ENCODE results near the gene PDGFA. TPM values are rescaled to one million over a fixed set of nuclear protein-coding genes. Genes with fewer than 3 reads are reported as not detected.

Gene PDGFA
- total RNA-seq, 1 experiment from 2014 or later = 35.8 TPM

DNA sequence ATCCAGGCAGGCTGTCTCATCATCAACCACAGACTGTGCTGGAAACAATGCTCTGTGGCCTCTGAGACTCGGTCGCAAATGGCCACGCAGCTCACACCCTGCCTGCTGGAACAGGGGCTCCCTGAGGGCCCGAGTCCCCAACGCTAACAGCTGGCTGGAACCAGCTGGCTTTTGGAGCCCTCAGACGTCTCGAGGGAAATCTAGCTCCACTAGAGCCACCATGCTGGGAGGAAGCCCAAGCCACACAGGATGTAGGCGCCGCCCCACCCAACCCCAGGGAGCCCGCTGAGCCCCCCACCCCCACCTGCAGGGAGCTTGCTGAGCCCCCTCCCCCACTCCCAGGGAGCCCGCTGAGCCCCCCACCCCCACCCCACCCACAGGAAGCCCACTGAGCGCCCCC lies 21.4 kb upstream of the PDGFA start:
- no peaks in the 10 kb centered on the region for H3K4me1 ChIP-seq (ENCODE audit: insufficient read depth, low read length)
- H3K4ac ChIP-seq (ENCODE audit: low read depth, low read length) = no peak overlapping the region

More for the DNA sequence above, 21.4 kb upstream of the PDGFA start:
- Histone ChIP-seq H2BK15ac (ENCODE audit: low read depth, low read length) (no peak overlapping the region), H3K27ac (ENCODE audit: insufficient read length, low read depth, low read length) (no peak overlapping the region), H3K79me1 (ENCODE audit: insufficient read depth, low read depth, low read length, poor library complexity, severe bottlenecking) (no peaks in the 10 kb centered on the region), H3K9me3 (ENCODE audit: control insufficient read depth, low read depth, low read length) (no peaks in the 10 kb centered on the region), H4K5ac (ENCODE audit: insufficient read length, low read depth, low read length) (no peak overlapping the region), H2AK5ac (ENCODE audit: insufficient read length, low read length) (no peak overlapping the region), H3K56ac (ENCODE audit: insufficient read length, low read depth, low read length) (no peak overlapping the region), H3T11ph (ENCODE audit: low read length) (no peak overlapping the region), H2BK20ac (ENCODE audit: low read depth, low read length, poor library complexity, severe bottlenecking) (no peak overlapping the region), H3K23ac (ENCODE audit: insufficient read length, low read depth, low read length) (no peak overlapping the region), H3K4me2 (ENCODE audit: insufficient read depth, insufficient read length, low read length) (no peak overlapping the region), H3K23me2 (ENCODE audit: insufficient read length, low read depth, low read length, poor library complexity, severe bottlenecking) (no peaks in the 10 kb centered on the region), H2AFZ (ENCODE audit: low read length) (no peak overlapping the region), H3K79me2 (ENCODE audit: insufficient read depth, low read length) (no peaks in the 10 kb centered on the region), H2BK5ac (ENCODE audit: insufficient read length, low read length) (no peak overlapping the region), H2BK12ac (ENCODE audit: insufficient read length, low read depth, low read length) (no peak overlapping the region), H4K91ac (ENCODE audit: insufficient read length, low read depth, low read length) (no peak overlapping the region), H3K14ac (ENCODE audit: insufficient read depth, low read length) (no peak overlapping the region), H4K20me1 (ENCODE audit: control insufficient read depth, insufficient read depth, insufficient read length) (no peaks in the 10 kb centered on the region), H2BK120ac (ENCODE audit: low read depth, low read length, poor library complexity, severe bottlenecking) (no peak overlapping the region), H4K8ac (replicated peaks; ENCODE audit: insufficient read length, low read depth, low read length) (no peak overlapping the region), H3K27me3 (ENCODE audit: insufficient read depth, low read length) (no peaks in the 10 kb centered on the region), H3K18ac (ENCODE audit: insufficient read length, low read depth, low read length) (no peak overlapping the region), H3K9ac (ENCODE audit: extremely low read depth, insufficient read length, low read length) (no peak overlapping the region)
- Mint-ChIP-seq H3K36me3 (ENCODE audit: insufficient read depth in 1 of 3, low read depth in 3 of 3) (no peaks in the 10 kb centered on the region; a peak in 1 of 7 replicates), H3K9me3 (no peaks in the 10 kb centered on the region), H3K27ac (no peak overlapping the region), H3K27me3 (ENCODE audit: low read depth) (peaks cover 6% of the 10 kb centered on the region), H3K4me3 (no peak overlapping the region), H3K4me1 (peaks cover 10 to 16% of the 10 kb centered on the region in 2 experiments)
- no peak for DNase-seq
- TF ChIP-seq, protein P1, sequence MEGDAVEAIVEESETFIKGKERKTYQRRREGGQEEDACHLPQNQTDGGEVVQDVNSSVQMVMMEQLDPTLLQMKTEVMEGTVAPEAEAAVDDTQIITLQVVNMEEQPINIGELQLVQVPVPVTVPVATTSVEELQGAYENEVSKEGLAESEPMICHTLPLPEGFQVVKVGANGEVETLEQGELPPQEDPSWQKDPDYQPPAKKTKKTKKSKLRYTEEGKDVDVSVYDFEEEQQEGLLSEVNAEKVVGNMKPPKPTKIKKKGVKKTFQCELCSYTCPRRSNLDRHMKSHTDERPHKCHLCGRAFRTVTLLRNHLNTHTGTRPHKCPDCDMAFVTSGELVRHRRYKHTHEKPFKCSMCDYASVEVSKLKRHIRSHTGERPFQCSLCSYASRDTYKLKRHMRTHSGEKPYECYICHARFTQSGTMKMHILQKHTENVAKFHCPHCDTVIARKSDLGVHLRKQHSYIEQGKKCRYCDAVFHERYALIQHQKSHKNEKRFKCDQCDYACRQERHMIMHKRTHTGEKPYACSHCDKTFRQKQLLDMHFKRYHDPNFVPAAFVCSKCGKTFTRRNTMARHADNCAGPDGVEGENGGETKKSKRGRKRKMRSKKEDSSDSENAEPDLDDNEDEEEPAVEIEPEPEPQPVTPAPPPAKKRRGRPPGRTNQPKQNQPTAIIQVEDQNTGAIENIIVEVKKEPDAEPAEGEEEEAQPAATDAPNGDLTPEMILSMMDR (conservative IDR thresholded peaks at IDR 0.05) = no peak
- WGBS (ENCODE audit: extremely low coverage, insufficient read length, low lambda C conversion rate) = no CpG with 5 or more reads among the region's 12 CpGs

Measured in H9 (cell line).